Stimulated activated CD8-positive, alpha-beta memory T cell treated with anti-CD3 and anti-CD28 coated beads, Interleukin-4, amount 100 ng/mL, for 48 hours (primary cell): Measurements from ENCODE around the gene RAD51B.

Source experiments
- DNase-seq: peaks from one replicate; pipeline ENCODE4 v3.0.0-alpha.2; 2020

RAD51B gene

GRCh38 chr14:68634874-68635595 lies 815.5 kb downstream of the RAD51B start:
- no peak for DNase-seq

- DNase-seq = no peak
Observed at GRCh38 chr14:68636597-68636996, 817.0 kb downstream of the RAD51B start.

- no peak for DNase-seq
Observed at GRCh38 chr14:68637106-68638021, 817.8 kb downstream of the RAD51B start.

GRCh38 chr14:68638141-68638999 lies 818.8 kb downstream of the RAD51B start:
- no peak for DNase-seq

- DNase-seq = no peak
Observed at GRCh38 chr14:68639000-68639757, 819.6 kb downstream of the RAD51B start.

GRCh38 chr14:68639758-68640574 lies 820.4 kb downstream of the RAD51B start:
- no peak for DNase-seq

GRCh38 chr14:68643673-68644072 lies 824.1 kb downstream of the RAD51B start:
- peak; percentile 5 for DNase-seq

GRCh38 chr14:68644101-68644500 lies 824.5 kb downstream of the RAD51B start:
- DNase-seq = peak; percentile 6

- no peak for DNase-seq
Observed at GRCh38 chr14:68645371-68645770, 825.8 kb downstream of the RAD51B start.

GRCh38 chr14:68649476-68650189 lies 830.1 kb downstream of the RAD51B start:
- DNase-seq = peak; percentile 12

- DNase-seq = no peak
Observed at GRCh38 chr14:68650404-68650994, 830.9 kb downstream of the RAD51B start.

GRCh38 chr14:68651075-68651474 lies 831.5 kb downstream of the RAD51B start:
- peak; percentile 4 for DNase-seq

- DNase-seq = peak; percentile 8
Observed at GRCh38 chr14:68651652-68652432, 832.3 kb downstream of the RAD51B start.

- peak; percentile 5 for DNase-seq
Observed at GRCh38 chr14:68652433-68652690, 832.8 kb downstream of the RAD51B start.

- DNase-seq = no peak
Observed at GRCh38 chr14:68653108-68653507, 833.5 kb downstream of the RAD51B start.

GRCh38 chr14:68653804-68654203 lies 834.2 kb downstream of the RAD51B start:
- peak; percentile 5 for DNase-seq

- DNase-seq = peak; percentile 17
Observed at GRCh38 chr14:68654471-68654941, 834.9 kb downstream of the RAD51B start.

GRCh38 chr14:68655021-68655831 lies 835.6 kb downstream of the RAD51B start:
- DNase-seq = peak; percentile 16

GRCh38 chr14:68655911-68656316 lies 836.3 kb downstream of the RAD51B start:
- DNase-seq = no peak
